Endothelial cell (in vitro differentiated cells): ENCODE results near the gene MRM1. TPM values are rescaled to one million over a fixed set of nuclear protein-coding genes. Genes with fewer than 3 reads are reported as not detected.

Experiments
- DNase-seq: peaks from one replicate; pipeline ENCODE4 v3.0.0; 2021; ENCODE audit warnings: low spot score
- H3K27ac Mint-ChIP-seq: one replicate; pipeline ENCODE4 v1.8.0; 2021; ENCODE audit warnings: mixed read lengths, inconsistent platforms; ENCODE audit not compliant: unreplicated experiment
- H3K27me3 Mint-ChIP-seq: one replicate; pipeline ENCODE4 v1.8.0; 2021; ENCODE audit warnings: mild to moderate bottlenecking, moderate library complexity, mixed read lengths, inconsistent platforms; ENCODE audit not compliant: unreplicated experiment
- H3K36me3 Mint-ChIP-seq: one replicate; pipeline ENCODE4 v1.8.0; 2021; ENCODE audit warnings: mild to moderate bottlenecking, low read depth, mixed read lengths, inconsistent platforms; ENCODE audit not compliant: unreplicated experiment
- H3K4me1 Mint-ChIP-seq: one replicate; pipeline ENCODE4 v1.8.0; 2021; ENCODE audit warnings: mild to moderate bottlenecking, mixed read lengths, inconsistent platforms; ENCODE audit not compliant: unreplicated experiment
- H3K4me3 Mint-ChIP-seq: one replicate; pipeline ENCODE4 v1.8.0; 2021; ENCODE audit warnings: mild to moderate bottlenecking, mixed read lengths, inconsistent platforms; ENCODE audit not compliant: unreplicated experiment
- H3K9me3 Mint-ChIP-seq: one replicate; pipeline ENCODE4 v1.8.0; 2021; ENCODE audit warnings: mixed read lengths, inconsistent platforms; ENCODE audit not compliant: unreplicated experiment
- total RNA-seq: library from RNA; stranded (reverse); fragmentation: NEBNext Ultra II Directional; extraction: Animal tissue kit (Norgen Biotek cat#: 25700); gene quantifications from one replicate; pipeline ENCODE4 v1.2.1, GENCODE V29; 2021; ENCODE audit not compliant: unreplicated experiment
- TF ChIP-seq, protein P1 (sequence below): fragments of 200-600 bp; sonication (generic); IDR thresholded peaks from one replicate; pipeline ENCODE4 v1.5.0; 2021; ENCODE audit warnings: antibody characterized with exemption; ENCODE audit not compliant: unreplicated experiment

The MRM1 gene
- total RNA-seq, 1 donor from 2014 or later = 1.7 TPM

DNA sequence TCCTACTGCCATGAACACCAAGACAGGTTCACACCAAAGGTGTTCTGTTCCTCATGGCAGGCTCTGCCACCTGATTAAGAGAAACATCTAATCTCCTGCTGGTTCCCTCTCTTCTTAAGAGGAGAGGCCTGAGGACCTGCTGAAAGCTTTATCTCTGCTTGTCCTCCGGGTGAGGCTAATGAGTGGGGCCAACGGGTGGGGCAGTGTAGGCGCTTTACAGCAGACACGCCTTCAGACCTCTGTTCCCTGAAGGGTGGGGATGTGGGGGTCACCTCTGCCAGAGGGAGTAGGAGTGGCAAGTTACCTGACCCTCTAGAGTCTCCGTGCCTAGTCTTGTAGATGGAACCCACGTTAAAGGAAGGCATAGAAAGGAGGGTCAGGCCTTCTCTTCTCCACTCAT, 4.2 kb upstream of the MRM1 start:
- Mint-ChIP-seq H3K9me3 (no peaks in the 10 kb centered on the region), H3K4me3 (no peak overlapping the region), H3K27ac (no peak overlapping the region), H3K36me3 (peaks cover 4% of the 10 kb centered on the region), H3K4me1 (peaks cover 19% of the 10 kb centered on the region), H3K27me3 (peaks cover 4% of the 10 kb centered on the region)
- DNase-seq = no peak
- TF ChIP-seq, protein P1, sequence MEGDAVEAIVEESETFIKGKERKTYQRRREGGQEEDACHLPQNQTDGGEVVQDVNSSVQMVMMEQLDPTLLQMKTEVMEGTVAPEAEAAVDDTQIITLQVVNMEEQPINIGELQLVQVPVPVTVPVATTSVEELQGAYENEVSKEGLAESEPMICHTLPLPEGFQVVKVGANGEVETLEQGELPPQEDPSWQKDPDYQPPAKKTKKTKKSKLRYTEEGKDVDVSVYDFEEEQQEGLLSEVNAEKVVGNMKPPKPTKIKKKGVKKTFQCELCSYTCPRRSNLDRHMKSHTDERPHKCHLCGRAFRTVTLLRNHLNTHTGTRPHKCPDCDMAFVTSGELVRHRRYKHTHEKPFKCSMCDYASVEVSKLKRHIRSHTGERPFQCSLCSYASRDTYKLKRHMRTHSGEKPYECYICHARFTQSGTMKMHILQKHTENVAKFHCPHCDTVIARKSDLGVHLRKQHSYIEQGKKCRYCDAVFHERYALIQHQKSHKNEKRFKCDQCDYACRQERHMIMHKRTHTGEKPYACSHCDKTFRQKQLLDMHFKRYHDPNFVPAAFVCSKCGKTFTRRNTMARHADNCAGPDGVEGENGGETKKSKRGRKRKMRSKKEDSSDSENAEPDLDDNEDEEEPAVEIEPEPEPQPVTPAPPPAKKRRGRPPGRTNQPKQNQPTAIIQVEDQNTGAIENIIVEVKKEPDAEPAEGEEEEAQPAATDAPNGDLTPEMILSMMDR = no peak

DNA sequence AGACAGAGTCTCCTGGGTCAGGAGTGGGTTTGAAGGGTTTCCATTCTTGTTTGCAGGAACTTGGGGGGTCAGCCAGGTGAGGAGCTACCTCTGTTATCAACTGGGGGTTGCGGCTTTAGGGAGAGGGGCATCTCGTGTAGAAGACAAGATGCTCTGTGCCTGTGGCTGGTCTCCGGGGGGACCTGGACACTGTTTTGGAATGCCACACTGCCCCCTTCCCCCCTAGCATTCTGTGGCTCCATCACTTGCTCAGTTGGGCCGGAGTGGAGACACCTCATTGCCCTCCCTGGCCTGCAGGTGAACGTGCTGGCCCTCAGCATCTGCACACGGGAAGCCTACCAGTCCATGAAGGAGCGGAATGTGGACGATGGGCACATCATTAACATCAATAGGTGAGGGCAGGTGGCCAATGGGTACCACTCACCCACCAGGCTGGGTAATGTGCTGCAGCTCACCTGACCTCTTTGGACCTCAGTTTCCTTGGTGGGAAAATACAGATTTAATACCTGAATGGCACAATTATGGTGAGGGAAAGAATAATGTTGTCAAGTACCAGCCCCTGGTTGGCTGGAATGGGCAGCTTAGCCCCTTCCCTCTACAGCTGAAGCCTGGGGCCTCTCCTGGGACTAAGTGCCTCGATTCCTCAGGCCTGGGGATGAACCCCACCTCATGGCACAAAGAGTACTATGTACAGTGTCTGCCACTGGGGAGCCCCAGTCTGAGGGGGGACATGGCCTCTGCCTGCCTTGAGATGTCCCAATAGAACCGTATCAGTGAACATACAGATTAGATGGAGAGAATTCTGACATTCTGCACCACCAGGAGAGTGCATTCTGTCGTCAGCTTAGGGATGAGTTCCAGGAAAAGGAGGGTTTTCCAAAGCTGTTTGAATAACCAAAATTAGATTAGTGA, 3.3 kb upstream of the MRM1 start:
- H3K4me3 Mint-ChIP-seq = no peak overlapping the region
- TF ChIP-seq, protein P1 = no peak
- peaks cover 4% of the 10 kb centered on the region for H3K36me3 Mint-ChIP-seq
- peaks cover 13% of the 10 kb centered on the region for H3K4me1 Mint-ChIP-seq
- H3K27me3 Mint-ChIP-seq = peaks cover 4% of the 10 kb centered on the region
- no peak overlapping the region for H3K27ac Mint-ChIP-seq
- no peaks in the 10 kb centered on the region for H3K9me3 Mint-ChIP-seq
- no peak for DNase-seq

DNA sequence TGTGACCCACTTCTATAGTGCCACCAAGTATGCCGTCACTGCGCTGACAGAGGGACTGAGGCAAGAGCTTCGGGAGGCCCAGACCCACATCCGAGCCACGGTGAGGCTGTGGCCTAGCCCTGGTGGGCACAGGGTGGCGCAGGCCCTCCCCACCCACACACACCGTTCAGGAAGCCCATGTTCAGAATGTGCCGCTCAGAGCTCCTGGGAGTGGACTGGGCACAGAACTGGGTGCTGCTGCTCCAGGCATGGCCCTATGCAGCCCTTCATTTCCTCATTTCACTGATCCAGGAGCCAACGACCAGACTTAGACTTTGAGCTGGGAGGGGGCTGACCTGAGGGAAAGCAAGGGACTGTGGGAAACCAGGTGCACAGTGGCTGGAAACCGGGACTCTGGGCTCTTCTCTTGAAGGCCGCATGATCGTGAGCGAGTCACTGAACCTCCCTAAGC, 2.4 kb upstream of the MRM1 start:
- no peak for DNase-seq
- Mint-ChIP-seq H3K27me3 (peaks cover 4% of the 10 kb centered on the region), H3K27ac (no peak overlapping the region), H3K36me3 (peaks cover 4% of the 10 kb centered on the region), H3K4me3 (no peak overlapping the region), H3K9me3 (no peaks in the 10 kb centered on the region), H3K4me1 (peaks cover 11% of the 10 kb centered on the region)
- TF ChIP-seq, protein P1 = no peak

DNA sequence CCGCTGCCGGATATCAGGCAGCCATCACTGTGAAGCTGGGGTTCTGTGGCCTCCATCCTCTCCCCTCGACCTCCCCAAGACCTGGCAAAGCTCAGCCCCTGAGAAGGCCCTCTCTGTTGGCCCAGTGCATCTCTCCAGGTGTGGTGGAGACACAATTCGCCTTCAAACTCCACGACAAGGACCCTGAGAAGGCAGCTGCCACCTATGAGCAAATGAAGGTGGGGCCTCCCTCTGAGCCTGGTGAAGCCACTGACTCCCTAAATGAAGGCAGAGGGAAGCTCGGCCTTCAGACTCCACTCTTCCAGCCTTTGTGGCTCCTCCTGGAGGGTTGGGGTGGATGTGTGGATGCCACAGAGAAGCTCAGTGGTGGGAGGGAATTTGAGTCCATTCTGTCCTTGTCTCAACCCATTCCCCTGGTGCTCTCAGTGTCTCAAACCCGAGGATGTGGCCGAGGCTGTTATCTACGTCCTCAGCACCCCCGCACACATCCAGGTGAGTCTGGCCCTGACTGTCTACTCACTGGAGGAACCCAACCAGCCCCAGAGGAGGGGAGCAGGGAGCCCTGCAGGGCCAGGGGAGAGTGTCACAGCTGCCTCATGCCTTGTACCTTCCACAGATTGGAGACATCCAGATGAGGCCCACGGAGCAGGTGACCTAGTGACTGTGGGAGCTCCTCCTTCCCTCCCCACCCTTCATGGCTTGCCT, 1.7 kb upstream of the MRM1 start:
- H3K4me3 Mint-ChIP-seq = peak overlapping the region; percentile 65
- no peaks in the 10 kb centered on the region for H3K9me3 Mint-ChIP-seq
- no peak for DNase-seq
- H3K27ac Mint-ChIP-seq = no peak overlapping the region
- H3K27me3 Mint-ChIP-seq = peaks cover 4% of the 10 kb centered on the region
- H3K4me1 Mint-ChIP-seq = peaks cover 15% of the 10 kb centered on the region
- peaks cover 4% of the 10 kb centered on the region for H3K36me3 Mint-ChIP-seq
- TF ChIP-seq, protein P1 = no peak

DNA sequence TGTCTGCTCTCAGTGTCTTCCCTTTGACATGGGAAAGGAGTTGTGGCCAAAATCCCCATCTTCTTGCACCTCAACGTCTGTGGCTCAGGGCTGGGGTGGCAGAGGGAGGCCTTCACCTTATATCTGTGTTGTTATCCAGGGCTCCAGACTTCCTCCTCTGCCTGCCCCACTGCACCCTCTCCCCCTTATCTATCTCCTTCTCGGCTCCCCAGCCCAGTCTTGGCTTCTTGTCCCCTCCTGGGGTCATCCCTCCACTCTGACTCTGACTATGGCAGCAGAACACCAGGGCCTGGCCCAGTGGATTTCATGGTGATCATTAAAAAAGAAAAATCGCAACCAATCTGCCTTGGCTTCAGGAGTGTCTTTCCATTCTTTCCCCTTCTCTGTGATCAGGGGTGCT, 918 bp upstream of the MRM1 start:
- peaks cover 4% of the 10 kb centered on the region for H3K36me3 Mint-ChIP-seq
- TF ChIP-seq, protein P1 = no peak
- H3K9me3 Mint-ChIP-seq = no peaks in the 10 kb centered on the region
- H3K27ac Mint-ChIP-seq = peak overlapping the region; percentile 88
- no peak for DNase-seq
- peak overlapping the region; percentile 85 for H3K4me3 Mint-ChIP-seq
- H3K27me3 Mint-ChIP-seq = peaks cover 4% of the 10 kb centered on the region
- peaks cover 15% of the 10 kb centered on the region for H3K4me1 Mint-ChIP-seq
